ENCODE results near the gene TLE3.

The TLE3 gene

GRCh38 chr15:70093481-70094319 lies 4.0 kb downstream of the TLE3 start:
- no peaks in the 10 kb centered on the region for H4K20me1 ChIP-seq (ENCODE audit: low read depth, low read length)
- no peaks in the 10 kb centered on the region for H3K9me3 ChIP-seq (ENCODE audit: insufficient read depth, low read length)
- H3K27me3 ChIP-seq (ENCODE audit: low read length) = no peaks in the 10 kb centered on the region
- no peak overlapping the region for H3K4me3 ChIP-seq (ENCODE audit: insufficient read depth, low read length, poor library complexity, severe bottlenecking)
- peaks cover 20% of the 10 kb centered on the region; the same call in 1 of the 2 replicates for H3K79me2 ChIP-seq (ENCODE audit: insufficient read depth, low read length)
- peaks cover 9% of the 10 kb centered on the region for H3F3A ChIP-seq (ENCODE audit: insufficient read depth)
- TF ChIP-seq CTCF (IDR thresholded peaks at IDR 0.05; ENCODE audit: insufficient read depth, low read length, poor library complexity, severe bottlenecking) (no peak), EZH2phosphoT487 (conservative IDR thresholded peaks at IDR 0.05; ENCODE audit: low read length) (no peak)
- H3K27ac ChIP-seq (ENCODE audit: low read depth, low read length) = no peak overlapping the region
- H3K4me2 ChIP-seq (ENCODE audit: low read depth, low read length, poor library complexity, severe bottlenecking) = no peak overlapping the region
- no peak overlapping the region for H3K9ac ChIP-seq (ENCODE audit: low read length)
- no peaks in the 10 kb centered on the region for H3K9me2 ChIP-seq (replicated peaks; ENCODE audit: insufficient read depth, low read length)
- peaks cover 11% of the 10 kb centered on the region; the same call in 1 of the 2 replicates for H3K36me3 ChIP-seq (ENCODE audit: low read length)
- no peak overlapping the region for H2AFZ ChIP-seq (ENCODE audit: low read depth, low read length, severe bottlenecking)

GRCh38 chr15:70093070-70093469 lies 4.6 kb downstream of the TLE3 start:
- Histone ChIP-seq H3K4me2 (ENCODE audit: low read depth, low read length, poor library complexity, severe bottlenecking) (no peak overlapping the region), H3K27ac (ENCODE audit: low read depth, low read length) (no peak overlapping the region), H3K27me3 (ENCODE audit: low read length) (no peaks in the 10 kb centered on the region), H3K79me2 (ENCODE audit: insufficient read depth, low read length) (peaks cover 20% of the 10 kb centered on the region; the same call in 1 of the 2 replicates), H3K9me2 (replicated peaks; ENCODE audit: insufficient read depth, low read length) (no peaks in the 10 kb centered on the region), H3K9me3 (ENCODE audit: insufficient read depth, low read length) (no peaks in the 10 kb centered on the region), H3K4me3 (ENCODE audit: insufficient read depth, low read length, poor library complexity, severe bottlenecking) (no peak overlapping the region), H3K36me3 (ENCODE audit: low read length) (peaks cover 11% of the 10 kb centered on the region; the same call in 1 of the 2 replicates), H4K20me1 (ENCODE audit: low read depth, low read length) (no peaks in the 10 kb centered on the region), H3K9ac (ENCODE audit: low read length) (no peak overlapping the region), H3F3A (ENCODE audit: insufficient read depth) (peaks cover 2% of the 10 kb centered on the region), H2AFZ (ENCODE audit: low read depth, low read length, severe bottlenecking) (no peak overlapping the region)
- no peak for TF ChIP-seq CTCF (IDR thresholded peaks at IDR 0.05; ENCODE audit: insufficient read depth, low read length, poor library complexity, severe bottlenecking)
- no peak for TF ChIP-seq EZH2phosphoT487 (conservative IDR thresholded peaks at IDR 0.05; ENCODE audit: low read length)

- no peaks in the 10 kb centered on the region for H3K9me3 ChIP-seq (ENCODE audit: insufficient read depth, low read length)
- H3K4me3 ChIP-seq (ENCODE audit: insufficient read depth, low read length, poor library complexity, severe bottlenecking) = no peak overlapping the region
- H3F3A ChIP-seq (ENCODE audit: insufficient read depth) = no peaks in the 10 kb centered on the region
- peaks cover 20% of the 10 kb centered on the region; the same call in 1 of the 2 replicates for H3K79me2 ChIP-seq (ENCODE audit: insufficient read depth, low read length)
- H3K27me3 ChIP-seq (ENCODE audit: low read length) = no peaks in the 10 kb centered on the region
- no peak overlapping the region for H2AFZ ChIP-seq (ENCODE audit: low read depth, low read length, severe bottlenecking)
- no peak overlapping the region for H3K9ac ChIP-seq (ENCODE audit: low read length)
- no peak for TF ChIP-seq EZH2phosphoT487 (conservative IDR thresholded peaks at IDR 0.05; ENCODE audit: low read length)
- TF ChIP-seq CTCF (IDR thresholded peaks at IDR 0.05; ENCODE audit: insufficient read depth, low read length, poor library complexity, severe bottlenecking) = no peak
- H3K36me3 ChIP-seq (ENCODE audit: low read length) = peaks cover 11% of the 10 kb centered on the region; the same call in 1 of the 2 replicates
- no peak overlapping the region for H3K27ac ChIP-seq (ENCODE audit: low read depth, low read length)
- no peak overlapping the region for H3K4me2 ChIP-seq (ENCODE audit: low read depth, low read length, poor library complexity, severe bottlenecking)
- no peaks in the 10 kb centered on the region for H3K9me2 ChIP-seq (replicated peaks; ENCODE audit: insufficient read depth, low read length)
- H4K20me1 ChIP-seq (ENCODE audit: low read depth, low read length) = 0 out of 2 replicates have a peak, but pooled peaks cover 5% of the 10 kb centered on the region
Measured at GRCh38 chr15:70092464-70093027, 5.2 kb downstream of the TLE3 start.
